Body of pancreas (tissue), 4 donors: Measurements from ENCODE around the gene CCDC158.

Source experiments
- POLR2A ChIP-seq, 3 donors: fragments of 450-650 bp; IDR thresholded peaks; one replicate each; pipeline ENCODE4 v1.6.1; 2016; ENCODE audit warnings: antibody characterized with exemption in 3 of 3, mild to moderate bottlenecking in 2 of 3
- TF ChIP-seq, protein P1 (sequence below), 7 experiments: fragments of 450-650 bp in 4 of 7; fragments of 200-600 bp in 3 of 7; sonication (generic) in 3 of 7; IDR thresholded peaks; one replicate each; pipeline ENCODE4 v1.5.1; 2016 to 2019; ENCODE audit warnings: antibody characterized with exemption in 7 of 7

DNA sequence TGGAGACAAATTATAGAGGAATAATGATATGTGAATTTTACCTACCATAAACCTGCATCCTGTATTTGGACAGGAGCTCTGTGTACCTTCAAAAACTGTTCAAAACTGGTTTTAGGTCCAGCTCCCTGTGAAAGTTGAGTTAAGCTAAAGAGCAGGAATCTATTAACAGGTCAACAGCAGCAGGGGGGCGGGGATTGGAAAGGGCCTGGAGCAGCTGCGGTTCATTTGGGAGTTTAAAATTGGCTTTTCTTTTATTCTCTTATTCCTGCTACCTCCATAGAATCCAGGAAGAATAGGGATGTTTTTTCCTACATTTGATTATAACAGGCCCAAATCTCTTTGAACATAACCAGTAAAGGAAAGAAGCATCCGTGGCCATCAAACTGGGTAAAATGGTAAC, 37.9 kb upstream of the CCDC158 start:
- TF ChIP-seq, protein P1, sequence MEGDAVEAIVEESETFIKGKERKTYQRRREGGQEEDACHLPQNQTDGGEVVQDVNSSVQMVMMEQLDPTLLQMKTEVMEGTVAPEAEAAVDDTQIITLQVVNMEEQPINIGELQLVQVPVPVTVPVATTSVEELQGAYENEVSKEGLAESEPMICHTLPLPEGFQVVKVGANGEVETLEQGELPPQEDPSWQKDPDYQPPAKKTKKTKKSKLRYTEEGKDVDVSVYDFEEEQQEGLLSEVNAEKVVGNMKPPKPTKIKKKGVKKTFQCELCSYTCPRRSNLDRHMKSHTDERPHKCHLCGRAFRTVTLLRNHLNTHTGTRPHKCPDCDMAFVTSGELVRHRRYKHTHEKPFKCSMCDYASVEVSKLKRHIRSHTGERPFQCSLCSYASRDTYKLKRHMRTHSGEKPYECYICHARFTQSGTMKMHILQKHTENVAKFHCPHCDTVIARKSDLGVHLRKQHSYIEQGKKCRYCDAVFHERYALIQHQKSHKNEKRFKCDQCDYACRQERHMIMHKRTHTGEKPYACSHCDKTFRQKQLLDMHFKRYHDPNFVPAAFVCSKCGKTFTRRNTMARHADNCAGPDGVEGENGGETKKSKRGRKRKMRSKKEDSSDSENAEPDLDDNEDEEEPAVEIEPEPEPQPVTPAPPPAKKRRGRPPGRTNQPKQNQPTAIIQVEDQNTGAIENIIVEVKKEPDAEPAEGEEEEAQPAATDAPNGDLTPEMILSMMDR (IDR thresholded peaks at IDR 0.05): no peak
- TF ChIP-seq POLR2A (IDR thresholded peaks at IDR 0.05): no peak
